ENCODE measurements around the gene EGFR.

The EGFR gene

GRCh38 chr7:55258631-55259030 lies 239.8 kb downstream of the EGFR start:
- DNase-seq = no peak

DNA sequence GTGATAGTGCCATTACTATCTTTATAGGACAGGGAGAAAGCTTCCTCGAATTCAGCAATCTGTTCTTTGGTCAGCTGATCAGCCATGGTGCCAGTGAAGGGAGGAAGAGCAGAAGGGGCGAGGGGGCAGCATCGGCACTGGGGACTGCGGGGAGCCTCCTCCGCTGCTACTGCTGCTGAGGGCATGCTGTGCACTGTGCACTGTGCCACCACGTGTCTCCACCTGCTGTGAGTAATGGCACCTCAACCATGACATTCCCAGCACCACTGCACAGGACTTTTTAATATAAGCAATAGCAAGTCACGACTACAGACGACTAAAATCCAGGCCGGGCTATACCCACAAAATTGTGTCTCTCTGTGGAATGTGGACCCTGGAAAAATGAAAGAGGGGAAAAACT lies 241.4 kb downstream of the EGFR start:
- DNase-seq = no peak

DNA sequence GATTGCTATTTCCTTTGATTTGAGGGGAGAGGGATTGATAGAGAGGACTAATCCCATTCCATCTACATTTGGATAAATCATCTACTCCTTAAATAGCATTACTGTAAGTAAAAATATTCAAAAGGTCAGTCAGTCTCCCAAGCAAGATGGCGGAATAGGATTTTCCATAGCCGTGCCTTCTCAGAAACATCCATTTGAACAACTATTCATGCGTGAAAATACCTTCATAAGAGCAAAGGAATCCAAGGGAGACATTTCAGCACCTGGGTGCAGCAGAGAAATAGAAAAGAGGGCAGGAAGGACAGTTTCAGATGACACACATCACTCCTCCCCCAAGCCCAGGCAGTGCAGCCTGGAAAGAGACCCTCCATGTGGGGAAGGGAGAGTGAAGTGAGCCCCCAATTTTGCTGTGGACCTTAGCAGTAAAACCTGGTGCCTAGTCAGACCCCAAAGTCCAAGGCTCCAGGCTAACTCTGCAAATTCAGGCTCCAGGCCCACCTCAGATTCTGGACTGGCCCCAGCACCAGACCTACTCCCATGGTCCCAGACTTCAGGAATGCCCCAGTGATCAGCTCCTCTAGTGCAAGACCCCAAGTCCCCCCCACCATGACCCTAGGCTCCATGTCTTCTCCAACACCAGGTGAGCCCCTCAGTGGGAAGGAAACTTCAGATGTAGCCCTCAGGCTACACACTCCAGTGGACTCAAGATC lies 242.0 kb downstream of the EGFR start:
- DNase-seq = no peak

Measured in NCI-H1694 treated with DMSO at 0.1 percent for 48 hours (cell line).